GM12892 (cell line): Measurements from ENCODE around the gene CACFD1. TPM values are rescaled to one million over a fixed set of nuclear protein-coding genes. Genes with fewer than 3 reads are reported as not detected.

Source experiments
- DNase-seq: peaks from one replicate; pipeline ENCODE4 v3.0.0; 2011; ENCODE audit not compliant: insufficient read length
- FAIRE-seq: peaks from 2 replicates; lab custom pipeline; 2011; peaks lifted over from hg19 to GRCh38; lab: Jason Lieb, UNC
- POLR2A ChIP-seq: IDR thresholded peaks from 2 replicates; pipeline ENCODE4 v1.6.1; 2011; ENCODE audit warnings: low read depth, low read length, control low read depth
- POLR2AphosphoS5 ChIP-seq: IDR thresholded peaks from 2 replicates; pipeline ENCODE4 v1.6.1; 2011; ENCODE audit warnings: low read depth, low read length, control low read depth
- TAF1 ChIP-seq: IDR thresholded peaks from 2 replicates; pipeline ENCODE4 v1.6.1; 2011; ENCODE audit warnings: low read depth, mild to moderate bottlenecking, control low read depth, low read length, borderline replicate concordance
- polyA plus RNA-seq: library from polyadenylated mRNA; unstranded; fragments of >200 nt; gene quantifications from one replicate; pipeline ENCODE4 v1.2.1, GENCODE V29; 2012; ENCODE audit warnings: missing spikeins, inconsistent platforms; ENCODE audit not compliant: missing spikeins

The CACFD1 gene
- polyA plus RNA-seq, result 1.3 TPM

DNA sequence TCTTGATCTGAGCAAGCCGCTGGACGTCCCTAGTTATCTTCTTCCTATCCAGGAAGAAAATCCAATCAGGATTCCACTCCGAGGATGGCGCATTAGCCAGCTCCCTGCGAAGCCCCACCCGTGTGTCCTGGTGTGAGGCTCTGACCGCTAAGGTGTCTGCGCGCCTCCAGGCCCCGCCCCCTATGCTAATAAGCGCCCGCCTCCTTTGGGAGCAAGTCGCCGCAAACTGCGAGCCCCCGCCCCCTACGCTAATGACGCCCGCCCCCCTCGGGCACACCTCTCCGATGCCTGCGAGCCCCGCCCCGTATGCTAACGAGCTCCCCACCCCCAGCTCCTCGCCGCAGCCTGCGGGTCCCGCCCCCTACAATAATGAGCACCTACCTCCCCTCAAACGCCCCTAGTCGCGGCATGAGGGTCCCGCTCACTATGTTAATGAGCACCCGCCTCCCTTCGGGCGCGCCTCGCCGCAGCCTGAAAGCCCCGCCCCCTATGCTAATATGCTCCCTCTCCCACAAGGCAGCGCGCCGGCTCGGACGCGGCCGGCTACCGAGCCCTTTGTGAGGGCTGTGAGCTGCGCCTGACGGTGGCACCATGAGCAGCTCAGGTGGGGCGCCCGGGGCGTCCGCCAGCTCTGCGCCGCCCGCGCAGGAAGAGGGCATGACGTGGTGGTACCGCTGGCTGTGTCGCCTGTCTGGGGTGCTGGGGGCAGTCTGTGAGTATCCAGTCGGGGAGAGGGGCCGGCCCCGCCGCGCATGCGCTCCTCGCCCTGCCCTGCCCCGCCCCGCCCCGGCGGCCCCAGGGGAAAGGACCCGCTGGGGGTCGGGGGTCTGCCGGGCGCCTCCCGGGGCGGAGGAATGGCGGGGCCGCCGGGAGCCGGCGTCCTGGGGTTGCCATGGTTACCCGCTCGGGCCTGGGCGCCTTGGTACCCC lies at the start of gene CACFD1:
Gene CACFD1 (plus strand): TSS at position 503 of the 929 bp plus-strand sequence. CDS start 89 bp downstream, at position 592.
- TF ChIP-seq POLR2AphosphoS5, result peak; percentile 39; the same call in 1 of the 2 replicates
- TF ChIP-seq POLR2A, result peak; percentile 59; the same call in 1 of the 2 replicates
- TF ChIP-seq TAF1, result no peak
- FAIRE-seq (peak; percentile 93), DNase-seq (peak; percentile 99)

DNA sequence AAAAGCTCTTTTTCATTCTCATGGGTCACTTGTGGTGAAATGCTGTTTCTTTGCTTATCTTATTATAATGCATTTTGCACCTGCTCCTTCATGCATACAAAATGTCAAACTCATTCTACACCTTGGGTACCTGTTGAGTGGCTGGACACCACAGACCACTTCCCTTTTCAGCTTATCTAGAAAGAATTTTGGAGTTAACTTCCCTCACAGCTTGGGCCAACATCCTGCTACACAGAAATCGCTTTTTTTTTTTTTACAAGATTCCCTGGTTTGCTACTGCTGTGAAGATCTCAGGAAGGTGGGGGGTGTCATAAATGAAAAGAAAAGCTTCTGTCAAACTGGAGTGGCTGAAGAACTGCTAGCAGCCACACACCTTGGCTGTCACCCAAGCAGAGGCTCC lies 44.6 kb upstream of the CACFD1 start:
- no peak for DNase-seq
- TF ChIP-seq POLR2A, result no peak
- FAIRE-seq, result no peak

DNA sequence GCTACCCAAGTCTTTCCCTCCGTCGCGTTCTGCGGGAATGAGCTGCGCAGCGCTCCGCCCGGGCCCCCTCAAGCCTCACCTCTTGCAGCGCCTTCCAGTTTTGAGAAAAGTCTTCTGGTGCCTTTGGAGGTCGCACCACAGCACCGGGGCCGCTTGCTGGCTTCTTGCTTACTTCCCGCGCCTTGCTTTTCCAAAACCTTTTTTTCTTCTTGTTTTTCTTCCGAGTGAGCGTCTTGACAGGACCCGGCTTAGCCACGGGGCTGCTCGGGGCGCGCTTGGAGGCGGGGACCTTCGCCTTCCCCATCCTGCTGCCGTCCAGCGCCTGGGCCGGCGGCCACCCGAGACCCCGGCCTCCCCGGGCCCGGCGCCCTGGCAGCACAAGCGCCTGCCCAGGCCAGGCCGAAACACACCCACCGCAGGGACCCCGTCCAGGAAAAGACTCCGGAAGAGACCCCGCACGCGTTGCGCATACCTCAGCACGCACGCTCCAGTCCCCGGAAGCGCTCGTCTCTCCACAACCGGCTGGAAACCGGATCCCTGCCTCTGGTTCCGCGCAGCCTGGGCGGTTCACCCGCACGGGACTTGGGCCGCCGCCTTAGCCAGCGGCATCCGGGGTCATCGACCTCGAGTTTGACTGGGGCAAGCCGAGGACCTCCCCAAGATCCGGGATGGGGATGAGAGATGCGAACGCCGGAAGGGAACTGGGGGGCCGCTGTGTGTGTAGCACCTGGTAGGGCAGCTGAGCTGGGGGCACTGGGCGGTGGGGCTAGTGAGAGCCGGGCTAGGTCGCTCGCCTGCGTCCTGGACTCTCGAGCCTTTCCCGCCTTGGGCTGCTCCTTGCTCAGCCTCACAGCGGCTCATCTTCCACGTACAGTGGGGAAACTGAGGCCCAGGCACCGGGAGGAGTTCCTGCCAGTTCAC lies 42.0 kb upstream of the CACFD1 start, which contains the start of gene REXO4:
Gene REXO4 (minus strand): TSS at position 470 of the 921 bp plus-strand sequence. CDS start 166 bp downstream, at position 304.
- FAIRE-seq, result peak; percentile 24
- TF ChIP-seq TAF1 (no peak), POLR2A (peak; percentile 74), POLR2AphosphoS5 (peak; percentile 73)
- DNase-seq, result peak; percentile 80

DNA sequence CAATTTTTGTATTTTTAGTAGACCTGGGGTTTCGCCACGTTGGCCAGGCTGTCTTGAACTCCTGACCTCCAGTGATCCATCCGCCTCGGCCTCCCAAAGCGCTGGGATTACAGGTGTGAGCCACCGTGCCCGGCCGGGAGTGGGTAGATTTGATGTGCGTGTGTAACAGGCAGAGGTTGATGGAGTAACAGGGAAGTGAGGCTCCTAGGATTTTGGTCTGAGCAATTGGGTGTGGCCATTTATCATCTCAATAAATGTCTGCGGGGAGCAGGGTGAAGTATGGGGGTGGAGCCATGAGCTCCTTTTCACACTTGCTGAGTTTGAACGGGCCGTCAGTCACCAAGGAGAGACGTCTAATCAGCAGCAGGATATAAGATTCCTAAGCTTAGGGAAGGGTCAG lies 40.8 kb upstream of the CACFD1 start:
- DNase-seq (no peak), FAIRE-seq (no peak)
- TF ChIP-seq POLR2AphosphoS5, result no peak
- TF ChIP-seq TAF1, result no peak
- TF ChIP-seq POLR2A, result no peak

DNA sequence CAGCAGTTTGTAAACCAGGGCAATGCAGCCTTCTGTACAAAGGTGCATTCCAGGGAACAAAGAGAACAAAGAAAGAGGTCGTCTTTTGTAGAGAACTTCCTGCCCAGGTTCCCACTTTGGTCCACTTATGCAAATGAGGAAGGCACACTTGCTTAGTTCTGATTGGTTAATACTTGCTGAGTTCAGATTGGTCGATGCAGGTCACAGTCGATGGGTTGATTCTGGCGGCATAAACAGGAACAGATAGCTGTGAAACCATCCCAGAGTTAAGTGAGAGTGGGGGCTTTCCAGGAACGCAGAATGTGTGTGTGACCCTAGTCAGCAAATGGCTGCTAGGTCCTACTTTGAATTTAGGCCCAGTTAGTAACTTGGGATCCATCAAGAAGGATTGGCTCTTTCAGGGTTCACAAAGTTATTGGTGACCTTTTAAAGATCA lies 39.4 kb upstream of the CACFD1 start:
- TF ChIP-seq POLR2AphosphoS5 (no peak), TAF1 (no peak), POLR2A (peak; percentile 29; the same call in 1 of the 2 replicates)

DNA sequence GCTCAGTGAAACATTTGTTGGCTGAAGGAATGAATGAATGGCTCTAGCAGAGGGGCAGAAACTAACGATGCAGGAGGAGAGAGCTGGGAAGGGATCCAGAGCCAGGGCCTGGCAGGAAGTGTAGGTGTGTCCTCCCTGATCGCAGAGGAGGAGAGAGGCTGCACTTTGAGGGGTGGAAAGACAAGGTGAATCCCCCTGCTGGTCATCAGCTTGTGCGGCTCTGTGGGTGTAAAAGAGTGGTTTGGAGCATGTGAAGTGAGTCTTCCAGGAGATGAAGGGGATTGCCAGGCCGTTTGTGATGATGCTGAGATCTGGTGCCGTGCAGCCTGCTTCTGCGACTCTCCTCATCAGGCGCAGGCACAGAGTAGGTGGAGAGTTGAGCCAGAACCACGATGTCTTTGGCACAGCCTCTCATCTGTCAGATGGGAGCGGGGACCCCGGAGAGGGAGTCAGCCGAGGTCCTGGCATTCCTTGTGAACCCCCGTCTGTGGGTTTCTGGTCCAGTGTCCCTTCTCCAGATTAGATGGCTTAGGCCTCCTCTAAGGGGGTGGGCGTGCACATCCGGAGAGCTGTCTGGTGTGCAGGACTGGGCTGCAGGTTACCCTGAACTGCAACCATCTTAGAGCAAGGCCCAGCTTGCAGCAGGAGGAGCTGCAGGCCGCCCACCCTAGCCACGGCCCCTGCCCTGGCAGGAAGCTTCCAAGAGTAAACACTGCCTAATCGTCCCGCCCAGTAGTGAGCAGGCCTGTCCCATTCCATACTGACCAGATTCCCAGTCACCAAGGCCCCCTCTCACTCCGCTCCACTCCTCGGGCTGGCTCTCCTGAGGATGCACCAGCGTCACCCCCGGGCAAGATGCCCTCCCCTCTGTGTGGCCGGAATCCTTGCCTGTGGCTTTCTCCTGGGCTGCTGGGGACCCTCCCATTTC lies 37.9 kb upstream of the CACFD1 start, which contains the start of gene ADAMTS13:
Gene ADAMTS13 (plus strand): TSS at position 753 of the 928 bp plus-strand sequence. CDS start 77 bp downstream, at position 830.
- FAIRE-seq (peak; percentile 86), DNase-seq (peak; percentile 54)
- TF ChIP-seq TAF1 (no peak), POLR2AphosphoS5 (peak; percentile 60; the same call in 1 of the 2 replicates), POLR2A (peak; percentile 39; the same call in 1 of the 2 replicates)

More for the DNA sequence above, 39.4 kb upstream of the CACFD1 start:
- DNase-seq (peak; percentile 48), FAIRE-seq (peak; percentile 78)

DNA sequence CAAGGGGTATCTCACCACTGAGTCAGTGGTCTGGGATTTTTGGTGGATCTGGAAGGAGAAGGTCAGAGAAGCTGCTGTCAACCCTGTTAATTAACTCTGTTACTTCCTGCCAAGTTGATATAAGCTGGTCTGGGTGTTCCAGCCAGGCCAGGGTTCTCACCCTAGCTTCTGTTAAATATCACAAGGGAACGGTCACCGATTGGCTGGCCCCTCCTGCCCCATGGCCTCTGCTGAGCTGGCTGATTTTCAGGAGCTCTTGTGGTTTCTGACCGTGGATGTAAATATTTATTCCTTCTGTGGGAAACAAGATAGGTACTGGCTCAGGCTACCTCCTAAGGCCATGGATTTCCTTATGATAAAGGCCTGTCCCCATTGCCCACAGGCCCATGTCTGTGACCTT lies 36.6 kb upstream of the CACFD1 start:
- no peak for DNase-seq
- TF ChIP-seq POLR2A, result no peak
- no peak for TF ChIP-seq TAF1
- TF ChIP-seq POLR2AphosphoS5, result no peak
- FAIRE-seq, result no peak

DNA sequence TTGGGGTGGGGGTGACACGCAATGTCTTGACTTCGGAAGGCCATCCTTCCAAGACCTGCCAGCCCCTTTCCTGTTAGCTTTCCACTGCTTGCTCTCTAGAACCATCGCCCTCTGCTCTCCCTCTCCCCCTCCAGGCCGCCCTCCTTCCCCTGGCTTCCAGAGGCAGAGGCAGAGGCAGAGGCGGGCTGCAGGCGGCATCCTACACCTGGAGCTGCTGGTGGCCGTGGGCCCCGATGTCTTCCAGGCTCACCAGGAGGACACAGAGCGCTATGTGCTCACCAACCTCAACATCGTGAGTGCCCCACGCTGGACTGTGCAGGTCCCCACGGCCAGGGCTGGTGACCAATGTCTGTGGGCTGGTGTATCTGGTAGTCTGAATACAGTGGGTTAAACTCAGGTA lies 35.6 kb upstream of the CACFD1 start:
- TF ChIP-seq POLR2AphosphoS5, result no peak
- no peak for TF ChIP-seq TAF1
- TF ChIP-seq POLR2A, result no peak
- DNase-seq, result no peak
- FAIRE-seq, result no peak

DNA sequence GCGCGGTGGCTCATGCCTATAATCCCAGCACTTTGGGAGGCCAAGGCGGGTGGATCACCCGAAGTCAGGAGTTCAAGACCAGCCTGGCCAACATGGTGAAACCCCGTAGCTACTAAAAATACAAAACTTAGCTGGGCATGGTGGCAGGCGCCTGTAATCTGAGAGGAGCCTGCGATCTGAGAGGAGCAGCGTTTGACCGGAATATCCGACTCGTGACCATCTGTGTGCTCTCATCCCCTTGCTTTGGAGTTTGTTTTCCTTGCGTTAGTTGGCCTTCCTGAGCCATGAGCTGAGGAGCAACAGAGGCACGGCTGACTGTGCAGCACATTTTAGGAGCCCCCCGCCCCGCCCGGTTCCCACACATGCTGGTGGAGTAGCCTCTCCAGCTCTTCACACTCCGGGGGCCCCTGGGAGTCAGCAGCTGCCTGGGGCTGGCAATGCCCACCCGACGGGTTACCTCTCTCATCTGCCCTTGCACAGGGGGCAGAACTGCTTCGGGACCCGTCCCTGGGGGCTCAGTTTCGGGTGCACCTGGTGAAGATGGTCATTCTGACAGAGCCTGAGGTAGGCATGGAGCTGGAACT lies 34.6 kb upstream of the CACFD1 start:
- DNase-seq, result no peak
- no peak for FAIRE-seq
- TF ChIP-seq TAF1, result no peak
- TF ChIP-seq POLR2AphosphoS5, result no peak
- TF ChIP-seq POLR2A, result no peak
